ENCODE measurements around the gene MORF4L1.
"Not testable (repeated sequence)": the region's sequence is repeated elsewhere in the genome, so short reads cannot be mapped to it uniquely, and the experiment has no call there.

The MORF4L1 gene

DNA sequence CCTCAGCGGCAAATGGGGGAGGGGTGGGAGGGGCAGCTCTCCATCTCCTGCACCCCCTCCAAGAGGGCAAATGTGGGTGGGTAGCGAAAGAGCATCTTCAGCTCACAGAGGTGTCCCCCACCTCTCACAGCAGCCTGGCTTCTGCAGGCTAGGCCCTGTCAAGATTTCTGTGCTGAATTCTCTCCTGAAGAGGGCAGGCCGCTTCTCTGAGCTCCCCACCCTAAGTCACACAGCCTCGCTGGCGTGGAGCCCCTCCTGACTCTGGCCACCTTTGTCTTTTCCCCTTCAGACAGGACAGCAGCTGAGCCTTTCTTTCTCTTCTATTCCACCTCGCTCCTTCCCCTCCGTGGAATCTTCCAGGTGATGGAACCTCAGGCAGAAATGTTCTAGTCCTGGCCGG lies 35.1 kb upstream of the MORF4L1 start:
- DNase-seq (ENCODE audit: low read depth) = no peak
- H3K4me3 ChIP-seq (ENCODE audit: low read depth, low read length) = no peak overlapping the region
- TF ChIP-seq, protein P1, sequence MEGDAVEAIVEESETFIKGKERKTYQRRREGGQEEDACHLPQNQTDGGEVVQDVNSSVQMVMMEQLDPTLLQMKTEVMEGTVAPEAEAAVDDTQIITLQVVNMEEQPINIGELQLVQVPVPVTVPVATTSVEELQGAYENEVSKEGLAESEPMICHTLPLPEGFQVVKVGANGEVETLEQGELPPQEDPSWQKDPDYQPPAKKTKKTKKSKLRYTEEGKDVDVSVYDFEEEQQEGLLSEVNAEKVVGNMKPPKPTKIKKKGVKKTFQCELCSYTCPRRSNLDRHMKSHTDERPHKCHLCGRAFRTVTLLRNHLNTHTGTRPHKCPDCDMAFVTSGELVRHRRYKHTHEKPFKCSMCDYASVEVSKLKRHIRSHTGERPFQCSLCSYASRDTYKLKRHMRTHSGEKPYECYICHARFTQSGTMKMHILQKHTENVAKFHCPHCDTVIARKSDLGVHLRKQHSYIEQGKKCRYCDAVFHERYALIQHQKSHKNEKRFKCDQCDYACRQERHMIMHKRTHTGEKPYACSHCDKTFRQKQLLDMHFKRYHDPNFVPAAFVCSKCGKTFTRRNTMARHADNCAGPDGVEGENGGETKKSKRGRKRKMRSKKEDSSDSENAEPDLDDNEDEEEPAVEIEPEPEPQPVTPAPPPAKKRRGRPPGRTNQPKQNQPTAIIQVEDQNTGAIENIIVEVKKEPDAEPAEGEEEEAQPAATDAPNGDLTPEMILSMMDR (IDR thresholded peaks at IDR 0.05; ENCODE audit: control insufficient read depth, extremely low read depth, insufficient read depth) = no peak

DNA sequence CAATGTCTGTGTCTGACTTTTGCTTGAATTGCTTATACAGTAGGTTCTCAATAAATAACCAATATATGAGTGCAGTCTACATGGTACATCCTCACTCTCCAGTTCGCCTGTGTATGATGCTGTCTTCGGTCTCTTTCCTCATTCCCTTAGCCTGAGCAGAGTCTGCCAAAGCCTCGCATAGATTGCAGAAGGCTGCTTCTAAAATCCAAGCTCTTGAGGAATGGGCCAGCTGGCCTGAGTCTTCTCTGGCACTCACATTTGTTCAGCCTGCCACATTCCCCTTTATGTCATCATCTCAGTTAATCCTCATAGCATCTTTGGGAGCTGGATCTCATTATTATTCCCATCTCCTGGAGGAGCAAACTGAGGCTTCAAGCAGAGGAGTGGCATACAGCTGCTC lies 34.2 kb upstream of the MORF4L1 start:
- DNase-seq (ENCODE audit: low read depth) = no peak
- TF ChIP-seq, protein P1 (IDR thresholded peaks at IDR 0.05; ENCODE audit: control insufficient read depth, extremely low read depth, insufficient read depth) = no peak
- no peak overlapping the region for H3K4me3 ChIP-seq (ENCODE audit: low read depth, low read length)

DNA sequence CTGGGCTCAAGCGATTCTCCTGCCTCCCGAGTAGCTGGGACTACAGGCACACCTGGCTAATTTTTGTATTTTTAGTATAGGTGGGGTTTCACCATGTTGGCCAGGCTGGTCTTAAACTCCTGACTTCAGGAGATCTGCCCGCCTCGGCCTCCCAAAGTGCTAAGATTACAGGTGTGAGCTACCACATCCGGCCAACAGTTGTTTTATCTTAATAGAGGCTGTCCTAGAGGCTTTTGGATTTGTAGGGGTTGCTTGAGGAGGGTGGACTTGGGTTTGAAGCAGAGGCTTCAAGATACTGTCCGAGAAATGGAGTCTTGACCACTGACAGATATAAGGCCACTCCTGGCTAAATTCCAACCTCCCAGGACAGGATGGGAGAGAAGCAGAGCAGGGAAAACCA lies 33.5 kb upstream of the MORF4L1 start:
- not testable (repeated sequence) for DNase-seq (ENCODE audit: low read depth); H3K4me3 ChIP-seq (ENCODE audit: low read depth, low read length)

DNA sequence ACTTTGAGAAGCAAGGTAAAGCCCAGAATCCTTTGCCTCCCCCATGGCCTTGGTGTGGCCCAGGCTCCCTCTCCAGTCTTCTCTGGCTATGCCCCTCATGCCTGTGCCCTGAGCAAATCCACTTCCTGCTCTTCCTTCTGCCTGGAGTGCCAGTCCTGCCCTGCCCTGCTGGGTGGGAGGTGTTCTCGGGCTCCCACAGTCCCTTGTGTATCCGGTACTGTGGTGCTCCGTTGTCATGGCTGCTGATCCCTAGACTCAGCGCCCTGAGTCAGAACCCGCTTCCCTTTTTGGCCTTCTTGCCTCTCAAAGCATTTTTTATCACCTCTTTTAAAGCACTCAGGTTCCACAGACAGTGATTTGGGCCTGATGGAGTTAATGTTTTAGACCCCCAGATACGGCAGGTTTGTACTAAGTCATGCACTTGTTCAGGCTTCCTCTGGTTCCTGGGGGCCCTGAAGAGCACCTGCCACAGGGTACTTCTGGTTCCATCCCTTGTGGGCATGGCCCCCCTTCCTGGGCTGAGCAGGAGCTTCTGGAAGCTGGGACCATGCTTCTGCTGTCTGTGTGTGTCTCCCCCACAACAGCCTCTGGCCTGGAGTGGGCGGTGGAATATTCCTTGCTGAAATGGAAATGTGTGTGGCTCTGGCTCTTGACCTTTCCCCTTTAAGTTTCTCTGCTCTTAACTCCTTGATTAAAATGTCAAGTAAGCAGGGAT lies 31.9 kb upstream of the MORF4L1 start:
- DNase-seq (ENCODE audit: low read depth) = no peak
- TF ChIP-seq, protein P1 (IDR thresholded peaks at IDR 0.05; ENCODE audit: control insufficient read depth, extremely low read depth, insufficient read depth) = no peak
- no peak overlapping the region for H3K4me3 ChIP-seq (ENCODE audit: low read depth, low read length)

DNA sequence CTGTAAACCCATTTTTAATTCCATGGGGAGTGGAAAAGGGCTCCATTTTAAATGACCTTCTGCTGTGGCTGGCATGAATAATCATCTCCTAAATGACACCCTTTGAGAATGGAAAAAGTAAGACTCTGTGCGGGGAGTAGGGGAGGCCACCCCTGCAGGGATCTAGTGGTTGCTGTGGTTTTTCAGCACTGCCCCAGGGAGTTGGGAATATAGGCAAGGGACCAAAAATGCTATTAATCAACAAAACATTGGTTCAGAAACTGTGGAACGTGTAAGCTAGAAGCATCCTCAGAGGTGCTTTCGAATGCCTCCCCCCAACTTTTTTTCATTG lies 31.3 kb upstream of the MORF4L1 start:
- DNase-seq (ENCODE audit: low read depth) = no peak
- H3K4me3 ChIP-seq (ENCODE audit: low read depth, low read length) = no peak overlapping the region
- TF ChIP-seq, protein P1 (IDR thresholded peaks at IDR 0.05; ENCODE audit: control insufficient read depth, extremely low read depth, insufficient read depth) = no peak

DNA sequence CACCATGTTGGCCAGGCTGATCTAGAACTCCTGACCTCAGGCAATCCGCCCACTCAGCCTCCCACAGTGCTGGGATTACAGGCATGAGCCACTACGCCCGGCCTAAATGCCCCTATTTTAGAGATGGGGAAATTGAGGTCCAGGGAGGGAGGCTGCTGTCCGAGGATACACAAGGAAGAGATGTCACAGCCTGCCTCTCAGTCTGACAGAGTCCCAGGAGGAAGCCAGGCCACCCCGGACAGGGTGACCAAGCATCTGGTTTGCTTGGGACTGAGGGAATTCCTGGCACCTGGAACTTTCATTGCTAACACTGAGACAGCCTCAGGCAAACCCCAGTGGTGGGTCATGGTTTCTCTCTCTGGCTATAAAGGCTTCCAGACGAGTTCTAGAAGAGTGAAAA lies 30.8 kb upstream of the MORF4L1 start:
- no peak overlapping the region for H3K4me3 ChIP-seq (ENCODE audit: low read depth, low read length)
- DNase-seq (ENCODE audit: low read depth) = no peak
- TF ChIP-seq, protein P1 (IDR thresholded peaks at IDR 0.05; ENCODE audit: control insufficient read depth, extremely low read depth, insufficient read depth) = no peak

DNA sequence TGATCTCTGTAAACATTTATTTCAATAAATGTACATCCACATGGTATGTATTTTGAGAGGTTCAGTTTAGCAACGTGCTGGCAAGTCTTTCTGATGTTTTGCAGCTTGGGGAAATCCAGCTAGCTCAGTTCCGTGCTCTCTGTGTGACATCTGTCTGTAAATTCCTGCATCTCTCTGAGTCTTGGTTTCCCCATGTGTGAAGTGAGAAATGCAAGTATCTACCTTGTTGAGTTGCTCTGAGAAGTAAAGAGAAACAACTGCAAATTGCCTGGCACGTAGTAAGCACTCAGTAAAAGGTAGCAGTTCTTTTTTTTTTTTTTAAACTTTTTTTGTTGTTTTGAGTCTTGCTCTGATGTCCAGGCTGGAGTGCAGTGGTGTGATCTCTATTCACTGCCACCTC lies 30.2 kb upstream of the MORF4L1 start:
- DNase-seq (ENCODE audit: low read depth) = no peak
- TF ChIP-seq, protein P1 (IDR thresholded peaks at IDR 0.05; ENCODE audit: control insufficient read depth, extremely low read depth, insufficient read depth) = no peak
- no peak overlapping the region for H3K4me3 ChIP-seq (ENCODE audit: low read depth, low read length)

DNA sequence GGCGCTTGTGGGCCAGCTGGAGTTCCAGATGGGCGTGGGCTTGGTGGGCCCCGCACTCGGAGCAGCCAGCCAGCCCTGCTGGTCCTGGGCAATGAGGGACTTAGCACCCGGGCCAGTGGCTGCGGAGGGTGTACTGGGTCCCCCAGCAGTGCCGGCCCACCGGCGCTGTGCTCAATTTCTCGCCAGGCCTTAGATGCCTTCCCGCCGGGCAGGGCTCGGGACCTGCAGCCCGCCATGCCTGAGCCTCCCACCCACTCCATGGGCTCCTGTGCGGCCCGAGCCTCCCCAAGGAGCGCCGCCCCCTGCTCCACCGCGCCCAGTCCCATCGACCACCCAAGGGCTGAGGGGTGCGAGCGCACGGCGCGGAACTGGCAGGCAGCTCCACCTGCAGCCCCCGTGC lies 25.8 kb upstream of the MORF4L1 start:
- H3K4me3 ChIP-seq (ENCODE audit: low read depth, low read length); DNase-seq (ENCODE audit: low read depth): not testable (repeated sequence)

DNA sequence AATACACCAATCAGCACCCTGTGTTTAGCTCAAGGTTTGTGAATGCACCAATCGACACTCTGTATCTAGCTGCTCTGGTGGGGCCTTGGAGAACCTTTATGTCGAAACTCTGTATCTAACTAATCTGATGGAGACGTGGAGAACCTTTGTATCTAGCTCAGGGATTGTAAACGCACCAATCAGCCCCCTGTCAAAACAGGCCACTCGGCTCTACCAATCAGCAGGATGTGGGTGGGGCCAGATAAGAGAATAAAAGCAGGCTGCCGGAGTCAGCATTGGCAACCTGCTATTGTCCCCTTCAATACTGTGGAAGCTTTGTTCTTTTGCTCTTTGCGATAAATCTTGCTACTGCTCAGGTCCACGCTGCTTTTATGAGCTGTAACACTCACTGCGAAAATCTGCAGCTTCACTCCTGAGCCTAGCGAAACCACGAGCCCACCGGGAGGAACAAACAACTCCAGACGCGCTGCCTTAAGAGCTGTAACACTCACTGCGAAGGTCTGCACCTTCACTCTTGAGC lies 25.2 kb upstream of the MORF4L1 start:
- not testable (repeated sequence) for DNase-seq (ENCODE audit: low read depth); H3K4me3 ChIP-seq (ENCODE audit: low read depth, low read length)
